HG03039 (cell line): ENCODE data around the gene ITPKB.

Experiments used
- ATAC-seq: cut with Tn5 transposase; IDR thresholded peaks from one replicate; pipeline ENCODE4 v1.9.1; 2021; ENCODE audit warnings: mild to moderate bottlenecking, moderate library complexity; ENCODE audit not compliant: unreplicated experiment

The ITPKB gene

DNA sequence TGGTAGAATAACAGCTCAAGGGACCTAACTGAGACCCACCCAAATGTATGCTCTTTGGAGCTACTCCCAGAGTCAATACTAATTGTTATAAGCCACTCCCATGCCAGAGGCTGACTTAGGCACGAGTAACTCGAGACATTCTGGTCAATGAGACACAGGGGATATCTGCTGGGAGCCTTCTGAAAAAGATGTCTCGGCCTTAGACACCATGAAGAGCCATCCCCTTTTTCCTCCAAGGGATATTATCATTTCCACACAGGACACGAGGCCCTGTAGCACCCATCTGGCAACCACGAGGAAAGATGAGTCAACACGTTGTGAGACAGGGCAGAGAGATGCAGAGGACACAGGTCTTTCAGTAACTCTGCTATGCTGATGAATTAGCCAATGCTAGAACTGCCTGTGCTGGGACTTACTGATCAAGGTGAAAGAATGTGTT is 30.7 kb downstream of the ITPKB start:
- ATAC-seq, result no peak

DNA sequence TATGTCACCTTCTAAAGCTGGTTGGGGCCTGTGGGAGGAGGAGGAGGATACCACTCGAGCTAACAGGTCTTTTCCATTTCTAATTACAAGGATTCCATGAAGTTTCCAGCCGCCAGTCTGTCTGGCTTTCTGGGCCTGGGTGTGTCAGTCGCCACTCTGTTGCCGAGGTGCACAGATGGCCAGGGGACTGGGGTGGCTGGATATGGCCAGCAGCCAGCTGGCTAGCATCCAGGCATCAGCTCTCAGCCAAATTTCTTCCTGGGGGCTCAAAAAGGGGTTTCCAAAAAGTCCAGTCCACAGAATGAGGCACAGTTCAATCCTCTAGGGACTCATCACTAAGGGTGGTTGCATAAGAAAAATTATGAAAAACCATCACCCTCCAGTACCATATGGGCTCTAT is 32.4 kb downstream of the ITPKB start:
- no peak for ATAC-seq

DNA sequence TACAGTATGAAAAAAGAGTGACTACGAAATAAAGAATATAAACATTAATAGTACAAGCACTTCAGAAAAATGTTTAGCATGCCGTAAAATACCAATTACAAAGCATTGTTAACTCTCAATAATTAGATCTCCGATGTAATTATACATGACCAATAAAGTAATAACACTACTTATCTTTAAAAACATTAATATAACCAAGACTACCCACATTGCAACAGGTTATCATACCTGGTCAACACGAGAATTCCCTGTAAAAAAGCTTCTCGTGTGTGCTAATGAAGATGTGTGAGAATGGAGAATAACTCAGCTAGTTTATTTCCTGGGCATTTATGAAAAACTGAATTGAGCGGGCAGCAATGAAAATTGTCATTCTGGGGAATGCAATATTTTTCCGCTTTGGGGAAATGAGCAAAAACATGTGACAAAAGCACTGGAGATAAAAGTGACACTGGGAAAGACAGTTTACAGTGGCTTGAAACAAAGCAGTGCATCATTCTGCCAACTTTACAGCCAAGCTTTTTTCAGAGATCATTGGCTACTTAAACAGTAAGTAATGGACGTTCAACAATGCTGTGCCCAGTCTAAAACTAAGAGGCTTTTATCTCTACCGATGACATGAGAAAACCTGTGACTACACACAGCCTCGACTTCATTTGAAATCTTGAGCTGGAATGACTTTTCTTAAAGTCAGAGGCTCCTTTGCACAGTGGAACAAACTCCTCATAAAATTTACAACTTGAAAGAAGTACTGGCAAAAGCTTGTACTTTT is 34.7 kb downstream of the ITPKB start:
- no peak for ATAC-seq

DNA sequence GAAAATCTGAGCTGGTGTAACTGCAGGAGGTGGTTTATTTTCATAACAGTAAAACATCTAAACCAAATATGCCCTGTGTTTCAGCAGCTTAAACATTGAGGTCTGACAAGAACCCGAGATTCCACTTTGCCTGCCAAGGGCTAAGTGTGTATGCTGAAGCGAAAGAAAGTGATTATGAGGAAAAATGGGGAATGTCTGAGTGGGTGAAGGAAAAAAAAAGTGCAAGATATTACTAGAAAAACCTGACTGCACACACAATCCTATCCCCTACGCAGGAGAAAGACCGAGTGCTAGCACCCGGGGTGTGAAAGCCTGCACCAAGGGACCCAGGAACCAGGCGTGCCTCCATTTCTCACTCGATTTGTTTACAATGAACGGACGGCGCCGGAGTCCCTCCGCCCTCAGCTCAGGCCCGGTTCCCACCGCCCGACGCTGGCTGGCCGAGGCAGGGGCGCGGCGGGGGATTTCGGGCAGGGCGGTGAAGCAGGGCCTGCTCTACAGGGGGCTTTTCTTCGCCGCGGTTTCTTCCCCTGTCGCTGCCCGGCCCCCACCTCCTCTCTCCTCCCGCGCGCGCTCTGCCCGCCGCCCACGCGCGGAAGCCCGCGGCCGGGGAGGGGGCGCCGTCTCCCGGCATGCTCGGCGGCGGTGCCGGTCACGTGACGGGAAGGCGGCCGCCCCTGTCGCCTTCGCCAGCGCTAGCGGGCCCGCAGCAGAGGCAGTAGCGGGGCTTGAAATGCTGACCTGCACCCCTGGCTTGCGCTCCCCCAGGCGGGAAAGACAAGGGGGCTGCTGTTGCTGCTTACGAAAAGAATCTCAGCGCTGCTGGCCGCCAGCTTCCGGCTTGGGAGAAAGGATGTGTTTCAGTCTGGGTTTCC is 35.9 kb downstream of the ITPKB start:
- peak; percentile 74 for ATAC-seq

- no peak for ATAC-seq
These were observed 36.6 kb downstream of the ITPKB start for GRCh38 chr1:226702318-226702956.

- no peak for ATAC-seq
These were observed 38.2 kb downstream of the ITPKB start for GRCh38 chr1:226700861-226701260.

DNA sequence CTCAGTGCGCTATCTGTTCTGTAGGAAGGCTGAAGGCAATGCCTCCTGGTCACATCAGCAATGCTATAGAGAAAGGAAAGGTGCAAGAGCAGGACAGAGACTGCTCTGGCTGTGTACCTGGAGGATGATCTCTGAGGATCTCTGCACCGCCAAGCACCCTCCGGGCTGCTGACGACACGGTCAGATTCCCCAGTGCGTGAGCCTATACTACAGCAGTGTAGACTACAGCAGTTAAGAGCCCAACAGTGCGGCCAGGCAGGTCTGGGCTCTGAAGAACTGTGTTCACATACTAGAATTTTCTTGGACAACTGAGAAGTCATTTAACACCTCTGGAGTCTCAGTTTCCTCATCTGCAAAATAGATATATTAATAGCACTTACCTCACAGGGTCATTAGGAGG is 39.9 kb downstream of the ITPKB start:
- ATAC-seq, result no peak

DNA sequence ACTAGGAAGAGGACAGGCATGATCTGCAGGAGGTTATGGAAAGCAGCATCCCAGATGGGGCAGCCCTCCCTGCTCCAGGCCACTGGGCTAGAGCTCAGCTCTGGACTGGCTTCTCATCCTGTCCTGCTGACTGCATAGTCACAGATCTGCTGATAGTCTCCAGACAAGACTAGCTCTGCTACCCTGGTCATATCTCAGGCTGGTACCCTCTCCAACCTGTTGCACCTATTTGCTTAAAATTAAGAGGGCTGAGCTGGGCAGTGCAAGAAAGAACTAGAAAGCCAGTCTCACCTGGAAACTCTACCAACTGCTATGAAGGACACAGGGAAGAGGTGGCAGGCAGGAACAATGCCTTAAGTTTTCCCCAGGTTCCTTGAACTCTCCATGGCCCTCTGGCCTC is 40.4 kb downstream of the ITPKB start:
- no peak for ATAC-seq

- peak; percentile 17 for ATAC-seq
These were observed 41.0 kb downstream of the ITPKB start for GRCh38 chr1:226697929-226698544.

- ATAC-seq, result peak; percentile 48
These were observed 41.7 kb downstream of the ITPKB start for GRCh38 chr1:226697151-226697928.

DNA sequence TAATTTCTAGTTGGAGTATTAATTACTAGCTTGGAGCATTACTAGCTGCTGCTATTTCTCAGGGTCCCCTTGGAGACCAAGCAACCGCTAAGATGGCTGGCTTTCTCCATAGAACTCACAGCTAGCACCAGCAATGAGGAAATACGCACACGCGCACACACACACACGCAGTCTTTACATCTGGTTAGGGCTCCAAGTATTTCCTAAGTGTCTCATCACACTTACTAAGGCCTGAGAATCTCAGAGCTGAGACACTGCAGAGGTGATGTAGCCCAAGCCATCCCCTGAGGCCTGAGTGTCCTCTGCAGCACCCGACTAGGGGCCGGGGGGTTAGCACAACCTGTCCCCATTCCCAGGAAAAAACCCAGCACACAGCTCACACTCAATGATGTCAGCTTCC is 42.5 kb downstream of the ITPKB start:
- no peak for ATAC-seq

DNA sequence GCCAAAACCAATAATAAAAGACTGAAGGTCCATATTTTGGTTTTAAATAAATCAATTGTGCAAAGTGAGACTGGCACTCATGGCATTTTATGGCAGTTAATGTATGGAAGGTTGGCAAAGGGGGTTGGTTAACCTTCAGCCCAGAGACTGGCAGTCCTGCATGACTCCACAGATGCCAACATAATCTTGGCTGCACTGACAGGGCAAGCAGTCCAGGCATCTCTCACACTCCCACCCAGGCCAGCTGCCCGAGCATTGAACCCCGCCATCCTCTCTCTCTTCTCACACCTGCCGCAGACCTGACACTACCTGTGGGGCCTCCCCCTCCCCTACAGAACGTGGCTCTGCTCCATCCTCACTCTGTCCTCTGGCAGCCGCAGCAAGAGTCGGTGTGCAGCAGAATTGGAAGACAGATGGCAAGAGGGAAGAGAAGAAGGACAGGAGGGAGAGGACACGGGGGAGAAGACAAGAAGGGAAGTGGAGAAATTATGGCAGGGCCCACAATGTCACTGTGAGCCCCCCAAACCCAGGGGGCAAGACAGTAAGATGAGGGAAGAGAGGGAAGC is 43.7 kb downstream of the ITPKB start:
- no peak for ATAC-seq

DNA sequence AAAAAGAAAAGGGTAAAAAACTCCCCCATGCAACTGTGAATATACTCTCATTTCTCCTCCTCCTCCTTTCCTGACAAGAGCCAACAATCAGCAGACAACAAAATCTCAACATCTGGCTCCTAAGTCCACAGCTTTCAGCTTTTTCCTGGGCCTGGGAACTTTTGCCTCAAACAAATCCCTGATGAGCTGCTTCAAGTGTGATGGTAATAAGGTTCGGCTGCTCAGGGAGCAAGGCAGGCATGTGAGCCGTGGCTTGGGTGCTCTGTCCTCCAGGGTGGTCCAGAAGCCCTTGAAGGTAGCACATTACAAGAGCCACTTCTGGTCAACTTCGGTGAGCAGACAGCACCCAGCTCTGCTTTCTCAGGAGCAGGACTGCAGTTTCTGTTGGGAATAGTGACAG is 46.3 kb downstream of the ITPKB start:
- no peak for ATAC-seq

DNA sequence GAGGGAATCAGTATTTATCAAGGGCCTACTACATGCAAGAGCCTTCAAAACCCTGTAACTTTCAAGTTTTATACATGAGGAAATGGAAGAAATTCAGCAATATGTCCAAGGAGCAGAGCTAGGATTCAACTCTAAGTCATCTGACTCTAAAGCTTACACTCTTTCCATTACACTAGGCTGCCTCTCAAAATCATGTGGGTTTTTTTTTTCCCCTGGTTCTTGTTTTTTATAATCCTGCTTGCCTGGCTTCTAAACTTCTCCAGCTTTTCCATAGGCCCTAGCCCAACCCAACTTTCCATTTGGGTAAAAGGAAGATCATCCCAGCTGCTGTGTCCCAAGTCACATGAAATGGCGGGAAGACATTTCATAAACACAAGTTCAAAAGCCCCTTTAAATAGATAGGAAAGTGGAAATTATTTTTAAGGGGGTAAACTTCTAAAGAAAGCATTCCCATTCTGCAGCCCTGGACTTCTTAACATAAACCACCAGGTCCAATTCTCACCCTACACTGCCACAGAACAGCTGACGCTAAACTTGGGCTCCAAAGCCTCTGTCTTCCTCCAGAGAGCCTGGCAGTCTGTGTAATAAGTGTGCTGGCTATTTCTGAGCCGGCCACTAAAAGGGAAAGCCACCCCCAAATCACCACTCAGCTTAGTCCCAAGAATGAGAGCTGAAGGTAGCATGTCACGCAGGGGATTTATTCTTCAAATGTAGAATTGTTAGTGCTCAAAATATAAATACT is 46.9 kb downstream of the ITPKB start:
- ATAC-seq, result no peak

GRCh38 chr1:226691247-226691646 is 47.8 kb downstream of the ITPKB start:
- peak; percentile 54 for ATAC-seq

GRCh38 chr1:226690460-226690982 is 48.6 kb downstream of the ITPKB start:
- ATAC-seq, result no peak

DNA sequence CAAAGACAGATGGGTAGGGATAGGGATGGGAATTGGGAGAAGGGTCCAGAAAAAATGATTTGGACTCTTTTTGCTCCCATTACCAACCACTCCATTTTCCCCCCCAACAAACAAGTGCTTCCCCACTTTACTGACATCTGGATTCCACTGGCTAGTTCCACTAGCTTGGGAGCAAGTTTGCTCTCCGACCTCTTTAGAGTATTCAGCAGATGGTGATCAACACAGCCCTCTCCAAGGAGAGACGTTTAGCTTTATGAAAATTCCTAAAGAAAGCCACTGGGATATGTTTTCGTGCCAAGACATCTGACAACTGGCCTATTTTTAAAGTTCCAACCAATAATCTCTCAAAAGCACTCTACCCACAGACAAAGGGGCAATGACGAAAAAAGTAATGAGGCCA is 50.3 kb downstream of the ITPKB start:
- no peak for ATAC-seq

GRCh38 chr1:226688056-226688748 is 50.9 kb downstream of the ITPKB start:
- ATAC-seq, result no peak

DNA sequence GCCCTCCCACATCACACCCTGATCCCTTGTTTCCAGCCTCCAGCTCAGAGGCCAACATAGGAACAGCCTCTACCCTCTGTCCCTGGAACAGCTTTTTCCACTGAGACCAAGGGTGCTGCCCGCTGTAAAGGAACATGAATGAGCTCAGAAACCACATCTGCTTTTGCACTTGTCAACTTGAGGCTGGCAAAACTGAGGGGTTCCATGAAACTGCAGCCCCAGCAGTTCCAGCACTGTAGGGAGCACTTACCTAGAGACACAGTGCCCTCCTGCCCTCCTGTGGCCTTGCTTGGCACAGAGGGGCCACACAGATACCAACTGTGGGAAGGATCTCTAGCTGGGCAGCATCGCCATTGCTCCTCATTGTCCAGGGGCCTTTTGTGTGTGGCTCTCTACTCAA is 51.7 kb downstream of the ITPKB start:
- ATAC-seq, result no peak
